GM20000 (cell line): ENCODE results near the gene ANKLE2.

ENCODE experiments used
- DNase-seq: peaks from one replicate; pipeline ENCODE4 v3.0.0; 2012; ENCODE audit warnings: low spot score
- TF ChIP-seq, protein P1 (sequence below): IDR thresholded peaks from 2 replicates; pipeline ENCODE4 v1.5.1; 2012; ENCODE audit warnings: mild to moderate bottlenecking, control low read depth; ENCODE audit errors: extremely low read depth, missing control alignments

The ANKLE2 gene

GRCh38 chr12:132787877-132788276 is 26.2 kb upstream of the ANKLE2 start:
- TF ChIP-seq, protein P1, sequence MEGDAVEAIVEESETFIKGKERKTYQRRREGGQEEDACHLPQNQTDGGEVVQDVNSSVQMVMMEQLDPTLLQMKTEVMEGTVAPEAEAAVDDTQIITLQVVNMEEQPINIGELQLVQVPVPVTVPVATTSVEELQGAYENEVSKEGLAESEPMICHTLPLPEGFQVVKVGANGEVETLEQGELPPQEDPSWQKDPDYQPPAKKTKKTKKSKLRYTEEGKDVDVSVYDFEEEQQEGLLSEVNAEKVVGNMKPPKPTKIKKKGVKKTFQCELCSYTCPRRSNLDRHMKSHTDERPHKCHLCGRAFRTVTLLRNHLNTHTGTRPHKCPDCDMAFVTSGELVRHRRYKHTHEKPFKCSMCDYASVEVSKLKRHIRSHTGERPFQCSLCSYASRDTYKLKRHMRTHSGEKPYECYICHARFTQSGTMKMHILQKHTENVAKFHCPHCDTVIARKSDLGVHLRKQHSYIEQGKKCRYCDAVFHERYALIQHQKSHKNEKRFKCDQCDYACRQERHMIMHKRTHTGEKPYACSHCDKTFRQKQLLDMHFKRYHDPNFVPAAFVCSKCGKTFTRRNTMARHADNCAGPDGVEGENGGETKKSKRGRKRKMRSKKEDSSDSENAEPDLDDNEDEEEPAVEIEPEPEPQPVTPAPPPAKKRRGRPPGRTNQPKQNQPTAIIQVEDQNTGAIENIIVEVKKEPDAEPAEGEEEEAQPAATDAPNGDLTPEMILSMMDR, result no peak
- no peak for DNase-seq

- TF ChIP-seq, protein P1, result no peak
- no peak for DNase-seq
Measured at GRCh38 chr12:132786192-132786591, 24.6 kb upstream of the ANKLE2 start.

DNA sequence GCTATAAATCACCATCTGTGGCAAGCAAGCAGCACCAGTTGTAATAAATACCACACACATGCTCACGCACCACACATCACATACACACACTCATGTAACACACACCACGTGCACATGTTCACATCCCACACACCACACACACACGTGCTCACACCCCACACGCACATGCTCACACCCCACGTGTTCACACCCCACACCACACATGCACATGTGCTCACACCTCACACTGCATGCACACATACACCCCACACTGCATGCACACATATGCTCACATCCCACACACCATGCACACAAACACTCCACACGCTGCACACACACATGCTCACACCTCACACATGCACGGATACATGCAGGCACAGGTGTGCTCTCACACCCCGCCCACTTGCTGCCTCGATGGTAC is 22.9 kb upstream of the ANKLE2 start:
- TF ChIP-seq, protein P1, result no peak
- DNase-seq, result no peak

DNA sequence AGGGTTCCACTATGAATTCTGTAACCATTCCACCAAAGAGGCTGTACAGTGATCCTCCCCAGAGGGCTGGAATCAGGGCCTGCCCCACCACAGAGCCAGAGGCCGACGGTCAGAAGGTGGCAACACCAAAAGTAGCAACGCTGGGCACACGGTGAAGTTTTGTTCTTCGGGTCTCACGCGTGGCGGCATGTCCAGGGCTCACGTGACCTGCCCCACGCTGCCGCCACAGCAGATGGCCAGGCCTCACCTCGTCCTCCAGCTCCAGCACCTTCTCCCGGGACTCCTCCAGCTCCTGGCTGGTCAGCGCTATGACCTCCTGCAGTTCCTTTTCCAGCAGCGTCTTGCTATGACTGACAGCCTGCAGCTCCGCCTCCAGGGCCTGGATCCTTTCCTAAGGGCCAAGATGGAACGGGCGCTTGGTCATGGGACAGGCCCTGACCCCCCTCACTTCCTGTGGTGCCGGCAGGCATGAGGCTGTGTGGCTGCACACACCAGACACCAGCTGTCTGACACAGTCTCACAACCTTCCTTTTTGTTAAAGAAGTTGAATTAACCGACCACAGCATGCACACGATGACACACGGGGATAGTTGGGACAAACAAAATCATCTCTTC is 22.4 kb upstream of the ANKLE2 start:
- no peak for DNase-seq

DNA sequence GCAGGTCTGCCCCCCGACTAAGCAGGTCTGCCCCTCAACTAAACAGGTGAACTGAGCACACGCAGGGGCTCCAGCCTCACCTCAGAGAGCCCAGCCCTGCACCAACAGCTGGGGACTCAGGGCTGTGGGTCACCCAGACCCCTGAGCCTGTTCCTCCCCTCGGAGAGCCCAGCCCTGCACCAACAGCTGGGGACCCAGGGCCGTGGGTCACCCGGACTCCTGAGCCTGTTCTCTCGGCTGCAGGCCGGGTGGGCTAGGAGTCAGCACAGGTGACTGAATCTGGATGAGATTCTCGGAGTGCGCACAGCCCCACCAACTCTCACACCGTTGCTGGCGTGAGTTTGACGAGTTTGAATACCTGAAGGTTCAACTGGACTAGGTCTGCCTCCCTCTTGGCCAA is 20.3 kb upstream of the ANKLE2 start:
- TF ChIP-seq, protein P1, result no peak

More for the DNA sequence above, 22.4 kb upstream of the ANKLE2 start:
- TF ChIP-seq, protein P1, result no peak

GRCh38 chr12:132779781-132780353 is 18.2 kb upstream of the ANKLE2 start:
- TF ChIP-seq, protein P1, result no peak
- no peak for DNase-seq

More for the DNA sequence above, 20.3 kb upstream of the ANKLE2 start:
- no peak for DNase-seq

GRCh38 chr12:132777614-132778013 is 16.0 kb upstream of the ANKLE2 start:
- TF ChIP-seq, protein P1, result no peak
- DNase-seq, result no peak
